HFFc6 (cell line): Measurements from ENCODE around the gene SLC2A13. TPM values are rescaled to one million over a fixed set of nuclear protein-coding genes. Genes with fewer than 3 reads are reported as not detected.
"Not testable (repeated sequence)": the region's sequence is repeated elsewhere in the genome, so short reads cannot be mapped to it uniquely, and the experiment has no call there.

Experiments
- DNase-seq: peaks from one replicate; pipeline ENCODE4 v3.0.0-alpha.2; 2018
- H3K27ac Mint-ChIP-seq: 2 replicates; pipeline ENCODE4 v1.8.0; 2020; ENCODE audit warnings: mild to moderate bottlenecking, mixed read lengths
- H3K27me3 Mint-ChIP-seq: 2 replicates; pipeline ENCODE4 v1.8.0; 2021; ENCODE audit warnings: mild to moderate bottlenecking, moderate library complexity, mixed read lengths; ENCODE audit not compliant: insufficient read depth
- H3K36me3 Mint-ChIP-seq: 2 replicates; pipeline ENCODE4 v1.8.0; 2021; ENCODE audit warnings: low read depth, mixed read lengths
- H3K4me1 Mint-ChIP-seq: 2 replicates; pipeline ENCODE4 v1.8.0; 2020; ENCODE audit warnings: low read depth, mixed read lengths
- H3K4me3 Mint-ChIP-seq: 2 replicates; pipeline ENCODE4 v1.8.0; 2020; ENCODE audit warnings: mild to moderate bottlenecking, moderate library complexity, mixed read lengths
- H3K9me3 Mint-ChIP-seq: 2 replicates; pipeline ENCODE4 v1.8.0; 2020; ENCODE audit warnings: mild to moderate bottlenecking, mixed read lengths
- CTCF ChIP-seq: fragments of 200-600 bp; sonication (generic); IDR thresholded peaks from 2 replicates; pipeline ENCODE4 v1.5.0; 2021; ENCODE audit warnings: antibody characterized with exemption, mild to moderate bottlenecking
- total RNA-seq, 6 experiments: library from RNA; stranded (reverse); fragmentation: NEBNext Ultra II Directional; extraction: Animal tissue kit (Norgen Biotek cat#: 25700); gene quantifications; 2 replicates in 1 of 6; 3 replicates in 5 of 6; pipeline ENCODE4 v1.2.3, GENCODE V29; 2021

Gene SLC2A13
- total RNA-seq, 6 experiments from 2014 or later: 2.3 to 3.3 (median 2.9) TPM

- no peaks in the 10 kb centered on the region for H3K36me3 Mint-ChIP-seq
Measured at GRCh38 chr12:39813776-39814175, 292.1 kb downstream of the SLC2A13 start.

GRCh38 chr12:39812456-39812855 is 293.4 kb downstream of the SLC2A13 start:
- H3K4me1 Mint-ChIP-seq, H3K36me3 Mint-ChIP-seq, H3K27me3 Mint-ChIP-seq, DNase-seq, H3K27ac Mint-ChIP-seq, H3K4me3 Mint-ChIP-seq: not testable (repeated sequence)
- peaks cover 11% of the 10 kb centered on the region; the same call in 1 of the 2 replicates for H3K9me3 Mint-ChIP-seq

More at GRCh38 chr12:39813776-39814175, 292.1 kb downstream of the SLC2A13 start:
- no peak overlapping the region for H3K4me3 Mint-ChIP-seq
- H3K9me3 Mint-ChIP-seq: peaks cover 15% of the 10 kb centered on the region; the same call in 1 of the 2 replicates
- H3K27ac Mint-ChIP-seq: no peak overlapping the region
- H3K4me1 Mint-ChIP-seq: no peaks in the 10 kb centered on the region
- H3K27me3 Mint-ChIP-seq: no peaks in the 10 kb centered on the region
- no peak for DNase-seq
- no peak for TF ChIP-seq CTCF

- no peaks in the 10 kb centered on the region for H3K4me1 Mint-ChIP-seq
- TF ChIP-seq CTCF: no peak; the same call in 1 of the 2 replicates
- peaks cover 20% of the 10 kb centered on the region for H3K9me3 Mint-ChIP-seq
- H3K27ac Mint-ChIP-seq: no peak overlapping the region
- H3K36me3 Mint-ChIP-seq: no peaks in the 10 kb centered on the region
- peaks cover 3% of the 10 kb centered on the region; the same call in 1 of the 2 replicates for H3K27me3 Mint-ChIP-seq
- DNase-seq: no peak
- H3K4me3 Mint-ChIP-seq: no peak overlapping the region
Measured at GRCh38 chr12:39807043-39807442, 298.8 kb downstream of the SLC2A13 start.

- no peak for DNase-seq
- H3K4me3 Mint-ChIP-seq: no peak overlapping the region
- peaks cover 3% of the 10 kb centered on the region; the same call in 1 of the 2 replicates for H3K27me3 Mint-ChIP-seq
- no peak for TF ChIP-seq CTCF
- H3K4me1 Mint-ChIP-seq: no peaks in the 10 kb centered on the region
- peaks cover 22% of the 10 kb centered on the region for H3K9me3 Mint-ChIP-seq
- H3K36me3 Mint-ChIP-seq: no peaks in the 10 kb centered on the region
- H3K27ac Mint-ChIP-seq: no peak overlapping the region
Measured at GRCh38 chr12:39805651-39806050, 300.2 kb downstream of the SLC2A13 start.

GRCh38 chr12:39804898-39805297 is 301.0 kb downstream of the SLC2A13 start:
- Mint-ChIP-seq H3K4me1 (no peaks in the 10 kb centered on the region), H3K36me3 (no peaks in the 10 kb centered on the region), H3K4me3 (no peak overlapping the region; the same call in 1 of the 2 replicates), H3K9me3 (peaks cover 24% of the 10 kb centered on the region), H3K27ac (no peak overlapping the region), H3K27me3 (peaks cover 3% of the 10 kb centered on the region; the same call in 1 of the 2 replicates)
- DNase-seq: no peak
- TF ChIP-seq CTCF: no peak

GRCh38 chr12:39804479-39804878 is 301.4 kb downstream of the SLC2A13 start:
- no peak overlapping the region for H3K27ac Mint-ChIP-seq
- H3K36me3 Mint-ChIP-seq: no peaks in the 10 kb centered on the region
- peaks cover 29% of the 10 kb centered on the region for H3K9me3 Mint-ChIP-seq

More at GRCh38 chr12:39804479-39804878, 301.4 kb downstream of the SLC2A13 start:
- H3K27me3 Mint-ChIP-seq: peaks cover 3% of the 10 kb centered on the region; the same call in 1 of the 2 replicates
- H3K4me3 Mint-ChIP-seq: no peak overlapping the region
- no peak for DNase-seq
- TF ChIP-seq CTCF: no peak
- no peaks in the 10 kb centered on the region for H3K4me1 Mint-ChIP-seq
